ENCODE data around the gene DHCR24.

Gene DHCR24

GRCh38 chr1:54863267-54863665, 23.7 kb downstream of the DHCR24 start:
- DNase-seq = no peak

GRCh38 chr1:54861070-54861761, 25.8 kb downstream of the DHCR24 start:
- peak in 1 of 2 experiments; percentile 11 for DNase-seq

DNA sequence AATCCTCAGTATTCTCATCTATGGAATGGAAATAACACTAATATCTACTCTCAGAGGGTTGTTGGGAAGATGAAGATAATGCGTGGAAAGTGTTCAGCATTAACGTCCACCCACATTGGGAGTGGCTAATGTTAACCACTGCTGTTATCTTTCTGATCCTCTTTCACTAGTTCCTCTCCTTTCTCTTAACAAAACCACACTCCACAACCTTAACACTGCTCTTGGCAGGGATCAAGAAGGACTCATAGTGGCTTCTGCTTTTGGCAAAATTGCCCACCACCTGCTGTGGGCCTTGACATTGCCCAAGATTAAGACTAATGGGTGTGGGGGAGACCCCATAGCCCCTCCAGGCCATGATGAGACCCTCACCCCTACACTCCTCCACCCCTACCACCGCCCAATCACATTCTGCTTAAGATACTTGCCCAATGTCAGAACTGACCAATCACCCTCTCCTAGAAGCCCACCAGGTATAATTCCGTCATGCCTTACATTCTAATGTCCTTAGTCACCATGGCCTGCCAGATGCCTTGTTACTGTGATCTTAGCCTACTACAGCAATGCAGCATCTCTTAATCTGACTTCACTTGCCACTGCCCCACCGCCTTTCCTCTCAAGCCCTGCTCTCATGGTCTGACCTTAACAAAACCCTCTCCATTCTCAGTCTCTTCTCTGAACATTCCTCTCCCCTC, 27.1 kb downstream of the DHCR24 start:
- peak; percentile 15 to 36 for DNase-seq

DNA sequence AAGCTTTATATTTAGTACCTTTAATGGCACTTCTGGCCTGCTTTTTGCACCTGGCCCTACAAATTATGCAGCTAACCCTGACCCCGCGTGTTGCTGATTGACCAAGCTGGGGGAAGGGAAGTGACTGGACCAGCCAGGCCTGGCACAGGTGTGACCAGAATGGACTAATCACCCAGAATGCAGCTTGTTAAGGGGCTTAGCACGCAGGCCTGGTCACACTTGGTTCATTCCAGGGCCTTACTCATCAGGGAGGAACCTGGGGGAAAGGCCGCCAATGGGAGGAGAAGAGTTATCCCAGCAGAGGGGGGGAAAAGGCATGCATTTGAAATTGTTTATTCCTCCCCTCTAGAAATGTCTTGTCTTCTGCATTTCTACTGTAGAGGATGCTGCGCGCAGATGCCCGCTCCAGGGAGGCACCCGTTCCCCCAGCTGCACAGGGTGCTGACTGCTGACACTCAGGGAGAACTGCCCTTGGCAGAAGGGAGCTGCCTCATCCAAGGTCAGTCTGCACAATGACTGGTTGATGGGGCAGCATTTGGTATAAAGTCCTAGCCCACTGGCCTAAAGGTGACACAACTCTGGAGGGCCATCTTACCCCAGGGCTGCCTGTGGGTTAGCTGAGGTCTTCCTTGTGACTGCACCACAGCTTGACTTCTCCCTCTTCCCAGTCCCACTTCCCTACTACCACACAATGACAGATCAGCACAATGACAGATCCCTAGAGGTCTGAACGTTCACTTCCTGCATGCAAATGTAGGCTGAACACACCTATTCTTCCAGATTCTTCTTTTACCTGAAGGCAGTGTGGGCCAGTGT, 29.0 kb downstream of the DHCR24 start:
- no peak for DNase-seq

DNA sequence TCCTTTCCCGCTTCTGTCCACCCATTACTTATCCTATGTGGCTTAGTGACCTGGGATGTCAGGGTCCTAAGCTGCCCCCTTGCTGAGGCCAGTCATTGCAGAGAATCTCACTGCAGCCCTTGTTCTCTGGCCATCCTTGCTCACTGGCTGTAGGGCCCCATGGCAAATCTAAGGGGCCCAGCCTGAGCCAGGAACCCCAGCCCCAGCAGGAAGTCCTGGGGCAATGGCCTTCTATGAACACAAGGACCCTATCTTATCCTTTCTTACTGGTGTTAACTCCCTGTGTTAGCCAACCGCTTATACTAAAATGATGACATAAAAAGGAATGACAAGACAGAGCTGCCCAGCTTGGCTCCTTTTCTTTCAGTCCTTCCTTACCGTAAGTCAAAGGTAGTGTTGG, 29.9 kb downstream of the DHCR24 start:
- DNase-seq = no peak

GRCh38 chr1:54854381-54855020, 32.5 kb downstream of the DHCR24 start:
- no peak for DNase-seq

GRCh38 chr1:54853793-54854370, 33.1 kb downstream of the DHCR24 start:
- no peak for DNase-seq

- no peak for DNase-seq
Measured at GRCh38 chr1:54853096-54853792, 33.8 kb downstream of the DHCR24 start.

GRCh38 chr1:54851936-54852524, 35.0 kb downstream of the DHCR24 start:
- no peak for DNase-seq

DNA sequence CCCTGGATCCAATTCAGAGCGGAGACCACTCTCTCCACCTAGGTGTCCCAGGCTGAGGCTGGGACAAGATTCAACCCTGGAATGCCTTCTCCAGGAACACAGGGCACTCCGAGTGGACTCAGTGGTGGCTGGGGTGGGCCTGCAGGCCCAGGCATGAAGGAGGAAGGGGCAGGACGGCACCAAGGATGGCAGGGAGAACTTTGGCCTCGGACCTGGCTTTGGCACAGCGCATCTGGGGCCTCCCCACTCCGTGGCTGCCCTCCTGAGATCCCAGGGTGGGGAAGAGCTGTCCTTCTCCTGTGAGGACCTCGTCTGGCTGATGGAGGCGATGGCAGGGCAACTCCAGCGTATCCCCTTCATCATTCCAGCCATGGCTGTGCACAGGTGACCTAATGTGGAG, 35.6 kb downstream of the DHCR24 start:
- no peak for DNase-seq

DNA sequence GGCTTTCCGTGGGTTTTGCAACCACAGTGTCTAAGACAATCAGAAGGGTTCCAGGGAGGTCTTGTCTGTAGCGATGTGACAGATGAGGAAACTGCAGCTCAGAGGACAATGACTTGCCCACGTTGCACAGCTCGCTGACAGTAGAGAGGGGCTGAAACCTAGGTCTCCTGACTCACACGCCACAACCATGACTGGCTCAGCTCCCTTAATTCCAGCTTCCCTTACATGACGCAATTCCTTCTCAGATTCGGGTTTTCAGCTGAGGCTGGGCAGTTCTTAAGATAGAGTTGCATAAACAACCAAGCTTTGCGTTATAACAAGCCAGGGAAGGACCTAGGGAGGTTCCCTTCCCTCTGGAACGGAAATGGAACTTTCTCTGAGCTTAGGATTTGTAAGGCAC, 36.3 kb downstream of the DHCR24 start:
- DNase-seq = no peak

DNA sequence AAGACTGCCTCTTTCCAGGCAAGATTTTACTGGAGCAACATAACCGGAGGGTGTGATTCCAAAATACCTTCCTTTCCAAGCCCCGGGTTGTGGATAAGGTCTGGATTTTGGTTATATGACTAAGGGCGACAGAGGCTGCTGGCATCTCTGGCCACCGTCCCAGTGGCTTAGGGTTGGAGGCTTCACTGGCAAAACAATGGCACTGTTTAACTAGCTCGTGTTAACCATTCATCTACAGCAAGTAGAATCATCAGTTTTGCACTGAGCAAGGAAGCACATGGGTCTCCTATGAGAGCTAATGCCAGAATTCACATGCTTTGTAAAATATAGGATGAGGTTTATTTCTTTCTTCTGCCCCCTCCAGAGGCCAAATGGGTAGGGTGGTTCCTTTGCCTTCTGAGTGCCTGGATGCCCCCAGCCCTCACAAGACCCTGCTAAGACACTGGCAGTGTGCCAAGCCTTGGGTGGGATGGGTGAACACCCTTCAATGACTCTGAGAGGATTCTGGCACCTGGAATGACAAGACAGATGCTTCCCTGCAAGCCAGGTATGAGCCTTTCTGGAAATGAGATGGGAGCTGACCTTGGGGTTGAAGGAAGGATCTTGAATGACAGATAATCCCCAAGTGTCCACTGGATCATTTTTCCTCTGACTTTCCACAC, 36.8 kb downstream of the DHCR24 start:
- no peak for DNase-seq

- DNase-seq = no peak
Measured at GRCh38 chr1:54849219-54850068, 37.6 kb downstream of the DHCR24 start.

DNA sequence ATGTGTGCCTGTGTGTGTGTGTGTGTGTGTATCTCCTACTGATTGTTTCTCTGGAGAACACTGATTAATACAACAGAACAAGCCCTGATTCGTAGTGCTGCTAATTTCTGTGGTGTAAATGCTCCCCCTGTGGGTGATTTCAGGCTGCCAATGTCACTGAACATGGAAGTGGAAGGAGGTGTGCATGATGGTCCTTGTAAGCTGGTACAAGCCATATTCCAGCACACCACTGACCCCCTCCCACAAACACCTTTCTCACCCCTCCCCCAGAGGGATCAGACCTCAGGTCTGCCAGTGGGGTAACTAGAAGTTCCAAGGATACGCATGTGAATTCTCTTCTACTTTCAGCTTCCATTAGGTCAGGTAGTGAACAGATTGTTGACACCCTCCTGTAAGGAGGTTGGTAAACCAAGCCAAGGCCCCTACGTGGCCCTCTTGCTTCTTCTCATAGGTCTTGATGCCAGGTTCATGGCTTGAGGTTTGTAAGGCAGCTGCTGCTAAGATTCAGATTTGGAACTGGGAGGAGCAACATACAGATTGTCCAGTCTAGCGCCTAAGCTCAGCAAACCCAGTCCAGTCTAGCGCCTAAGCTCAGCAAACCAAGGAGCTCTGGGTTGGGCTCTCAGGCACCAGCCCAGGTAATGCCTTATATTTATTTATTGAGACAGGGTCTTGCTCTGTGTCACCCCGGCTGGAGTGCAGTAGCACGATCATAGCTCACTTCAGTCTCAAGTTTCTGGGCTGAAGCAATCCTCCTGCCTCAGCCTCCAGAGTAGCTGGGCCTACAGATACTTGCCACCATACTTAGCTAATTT, 38.7 kb downstream of the DHCR24 start:
- DNase-seq = no peak

- no peak for DNase-seq
Measured at GRCh38 chr1:54846716-54847284, 40.2 kb downstream of the DHCR24 start.

GRCh38 chr1:54846301-54846700, 40.7 kb downstream of the DHCR24 start:
- DNase-seq = no peak

GRCh38 chr1:54845772-54846171, 41.2 kb downstream of the DHCR24 start:
- no peak for DNase-seq

DNA sequence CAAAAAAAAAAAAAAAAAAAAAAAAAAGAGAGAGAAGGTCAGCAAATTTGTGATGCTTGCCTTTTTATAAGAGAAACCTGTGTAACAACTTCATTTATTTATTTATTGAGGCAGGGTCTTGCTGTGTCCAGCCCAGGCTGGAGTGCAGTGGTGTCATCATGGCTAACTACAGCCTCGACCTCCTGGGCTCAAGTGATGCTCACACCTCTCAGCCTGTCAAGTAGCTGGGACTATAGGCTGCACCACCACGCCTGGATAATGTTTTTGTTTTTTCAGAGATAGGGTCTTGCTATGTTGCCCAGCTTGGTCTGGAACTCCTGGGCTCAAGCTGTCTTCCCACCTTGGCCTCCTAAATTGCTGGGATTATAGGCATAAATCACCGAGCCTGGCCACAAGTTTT, 42.4 kb downstream of the DHCR24 start:
- DNase-seq = no peak

- no peak for DNase-seq
Measured at GRCh38 chr1:54843449-54843848, 43.5 kb downstream of the DHCR24 start.
